HCT116 (cell line): ENCODE results near the gene RBMS1. TPM values are rescaled to one million over a fixed set of nuclear protein-coding genes. Genes with fewer than 3 reads are reported as not detected.

Experiments
- ATAC-seq: fragments of 200-7000 bp; cut with Tn5 transposase; 2 replicates; pipeline ENCODE4 v1.9.1; 2020; ENCODE audit warnings: mild to moderate bottlenecking, moderate library complexity
- BruUV-seq: library from RNA; stranded (reverse); fragments of 400-500 nt; replicated peaks from 2 replicates; lab custom pipeline; 2021; lab: Mats Ljungman, UMichigan
- CTCF ChIA-PET: fragments of 300-600 bp; sonication (Branson Sonifier 250); formaldehyde crosslinking; loops from one replicate; lab custom pipeline; 2021; ENCODE audit warnings: antibody characterized with exemption; lab: Charles Lee
- POLR2A ChIA-PET: fragments of 300-600, 350-600 bp; sonication (Branson Sonifier 250); formaldehyde crosslinking; loops from one replicate; lab custom pipeline; 2021; ENCODE audit warnings: antibody characterized with exemption; lab: Charles Lee
- RAD21 ChIA-PET, 2 experiments: fragments of 300-600 bp; sonication (Branson Sonifier 250); formaldehyde crosslinking; loops; one replicate each; lab custom pipeline; 2023; ENCODE audit warnings: low total read pairs in 2 of 2; ENCODE audit not compliant: uncharacterized antibody in 2 of 2, unreplicated experiment in 2 of 2, low non-redundant PET in 1 of 2; lab: Charles Lee
- DNase-seq: peaks from one replicate; pipeline ENCODE4 v3.0.0-alpha.2; 2010; ENCODE audit warnings: low read depth, low spot score
- H2AFZ ChIP-seq: fragments of 200-600 bp; shearing (Covaris generic), sonication (generic); 2 replicates; pipeline ENCODE4 v1.6.1; 2017; ENCODE audit warnings: low read depth, mixed run types, mixed read lengths, antibody characterized with exemption, low read length; ENCODE audit not compliant: poor library complexity, severe bottlenecking
- H3K27ac ChIP-seq: 2 replicates; pipeline ENCODE4 v1.5.1; 2012; ENCODE audit warnings: low read depth, low read length
- H3K27me3 ChIP-seq: fragments of 200-600 bp; sonication (generic); 2 replicates; pipeline ENCODE4 v1.6.1; 2016; ENCODE audit warnings: mixed run types, low read length, mixed read lengths; ENCODE audit not compliant: insufficient read depth
- H3K36me3 ChIP-seq, 2 experiments: fragments of 200-500 bp in 1 of 2; fragments of 200-600 bp in 1 of 2; sonication (Bioruptor generic) in 1 of 2; sonication (generic) in 1 of 2; 2 replicates each; pipeline versions ENCODE4 v1.5.1 to v1.6.1; 2014 to 2016; ENCODE audit warnings: low read length in 2 of 2, inconsistent platforms in 1 of 2, mixed read lengths in 1 of 2, mixed run types in 1 of 2; ENCODE audit not compliant: insufficient read depth in 2 of 2, control insufficient read depth in 1 of 2
- H3K4me1 ChIP-seq, 2 experiments: fragments of 200-600 bp in 1 of 2; sonication (generic) in 1 of 2; 2 replicates each; pipeline versions ENCODE4 v1.5.1 to v1.6.1; 2012 to 2017; ENCODE audit warnings: low read length in 2 of 2, inconsistent platforms in 1 of 2, mild to moderate bottlenecking in 1 of 2, mixed read lengths in 1 of 2, mixed run types in 1 of 2, moderate library complexity in 1 of 2; ENCODE audit not compliant: insufficient read depth in 2 of 2, control insufficient read depth in 1 of 2
- H3K4me2 ChIP-seq: fragments of 200-600 bp; sonication (generic); 2 replicates; pipeline ENCODE4 v1.6.1; 2017; ENCODE audit warnings: mixed run types, low read length, mixed read lengths
- H3K4me3 ChIP-seq, 2 experiments: fragments of 200-600 bp in 1 of 2; sonication (generic) in 1 of 2; replicated peaks in 1 of 2; 2 replicates each; pipeline ENCODE4 v1.5.1; 2011 to 2016; ENCODE audit warnings: low read length in 2 of 2, control low read depth in 1 of 2, low read depth in 1 of 2, mild to moderate bottlenecking in 1 of 2, mixed read lengths in 1 of 2, mixed run types in 1 of 2
- H3K79me2 ChIP-seq: fragments of 200-600 bp; sonication (generic); 2 replicates; pipeline ENCODE4 v1.6.1; 2017; ENCODE audit warnings: mild to moderate bottlenecking, mixed run types, low read length, moderate library complexity, mixed read lengths; ENCODE audit not compliant: insufficient read depth
- H3K9ac ChIP-seq: fragments of 200-600 bp; sonication (generic); 2 replicates; pipeline ENCODE4 v1.6.1; 2016; ENCODE audit warnings: low read length, mixed read lengths
- H3K9me2 ChIP-seq: fragments of 200-600 bp; sonication (generic), shearing (Covaris generic); 2 replicates; pipeline ENCODE4 v1.6.1; 2017; ENCODE audit warnings: mixed run types, mild to moderate bottlenecking, moderate library complexity; ENCODE audit not compliant: insufficient read depth
- H3K9me3 ChIP-seq, 2 experiments: fragments of 200-500 bp in 1 of 2; fragments of 200-600 bp in 1 of 2; sonication (Bioruptor generic) in 1 of 2; sonication (generic) in 1 of 2; 2 replicates each; pipeline ENCODE4 v1.6.1; 2014 to 2017; ENCODE audit warnings: low read length in 2 of 2, mixed read lengths in 2 of 2, inconsistent platforms in 1 of 2, low read depth in 1 of 2, mild to moderate bottlenecking in 1 of 2, mixed run types in 1 of 2, moderate library complexity in 1 of 2; ENCODE audit not compliant: control insufficient read depth in 1 of 2, insufficient read depth in 1 of 2
- H4K20me1 ChIP-seq: fragments of 200-600 bp; sonication (generic), shearing (Covaris generic); 2 replicates; pipeline ENCODE4 v1.6.1; 2017; ENCODE audit warnings: mixed run types, mild to moderate bottlenecking, moderate library complexity; ENCODE audit not compliant: insufficient read depth
- CEBPB ChIP-seq: IDR thresholded peaks from 2 replicates; pipeline ENCODE4 v1.6.1; 2012; ENCODE audit warnings: low read depth
- CTCF ChIP-seq, 3 experiments: fragments of 200-600 bp in 1 of 3; sonication (generic) in 1 of 3; IDR thresholded peaks in 2 of 3; conservative IDR thresholded peaks in 1 of 3; 2 replicates each; pipeline ENCODE4 v1.5.1; 2012 to 2017; ENCODE audit warnings: low read depth in 2 of 3, low read length in 2 of 3, antibody characterized with exemption in 1 of 3, borderline replicate concordance in 1 of 3, control low read depth in 1 of 3, mild to moderate bottlenecking in 1 of 3, mixed read lengths in 1 of 3, mixed run types in 1 of 3, moderate library complexity in 1 of 3; ENCODE audit not compliant: insufficient read depth in 1 of 3
- FOSL1 ChIP-seq: IDR thresholded peaks from 2 replicates; pipeline ENCODE4 v1.6.1; 2012; ENCODE audit warnings: low read depth
- MAX ChIP-seq: IDR thresholded peaks from 2 replicates; pipeline ENCODE4 v1.6.1; 2012
- POLR2AphosphoS5 ChIP-seq: IDR thresholded peaks from 2 replicates; pipeline ENCODE4 v1.6.1; 2011; ENCODE audit warnings: mild to moderate bottlenecking, low read depth, low read length, moderate library complexity
- REST ChIP-seq: IDR thresholded peaks from 2 replicates; pipeline ENCODE4 v1.6.1; 2012; ENCODE audit warnings: low read depth
- SP1 ChIP-seq: IDR thresholded peaks from 2 replicates; pipeline ENCODE4 v1.6.1; 2012; ENCODE audit warnings: low read depth
- intact Hi-C: fragments of 100-400 bp; cut with micrococcal nuclease; formaldehyde crosslinking; loops from 2 replicates; pipeline ENCODE4 v1.10.0; 2022
- total RNA-seq: library from RNA; stranded (reverse); gene quantifications from one replicate; pipeline ENCODE4 v1.2.1, GENCODE V29; 2021; ENCODE audit not compliant: unreplicated experiment

RBMS1 gene
- total RNA-seq, 1 experiment from 2014 or later, result 17.6 TPM

- no TSS peak for BruUV-seq
- TF ChIP-seq POLR2AphosphoS5, result no peak
- TF ChIP-seq REST, result no peak
- TF ChIP-seq CEBPB, result no peak
- TF ChIP-seq SP1, result no peak
- no peak for TF ChIP-seq FOSL1
- TF ChIP-seq, all 23 proteins: peak for 0
- no peak overlapping the region for H3K4me3 ChIP-seq
- H3K36me3 ChIP-seq, result no peaks in the 10 kb centered on the region
- H2AFZ ChIP-seq, result no peak overlapping the region
- H3K79me2 ChIP-seq, result no peaks in the 10 kb centered on the region
- intact Hi-C loops, result no loop called here
- H3K9me2 ChIP-seq, result no peaks in the 10 kb centered on the region
- H4K20me1 ChIP-seq, result no peaks in the 10 kb centered on the region
- H3K9ac ChIP-seq, result no peak overlapping the region
- no peak for DNase-seq
- RAD21 ChIA-PET, result no interaction called here
- CTCF ChIA-PET, result no interaction called here
- no peak for ATAC-seq
- POLR2A ChIA-PET, result no interaction called here
- H3K27ac ChIP-seq, result no peak overlapping the region
- peaks cover 0 to 4% of the 10 kb centered on the region in 2 experiments; a peak in 1 of 4 replicates for H3K4me1 ChIP-seq
- H3K27me3 ChIP-seq, result no peaks in the 10 kb centered on the region
- no peak overlapping the region for H3K4me2 ChIP-seq
- H3K9me3 ChIP-seq, result no peaks in the 10 kb centered on the region
Observed at GRCh38 chr2:160310118-160310828, 183.3 kb downstream of the RBMS1 start.

- H3K36me3 ChIP-seq, result no peaks in the 10 kb centered on the region
- no peak overlapping the region for H3K9ac ChIP-seq
- H3K27me3 ChIP-seq, result no peaks in the 10 kb centered on the region
- peaks cover 0 to 4% of the 10 kb centered on the region in 2 experiments; a peak in 1 of 4 replicates for H3K4me1 ChIP-seq
- H4K20me1 ChIP-seq, result no peaks in the 10 kb centered on the region
- no peaks in the 10 kb centered on the region for H3K79me2 ChIP-seq
- RAD21 ChIA-PET, result no interaction called here
- TF ChIP-seq MAX (no peak), CTCF (IDR thresholded peaks at IDR 0.05 in 2 of 3, conservative IDR thresholded peaks at IDR 0.05 in 1 of 3; ENCODE audit: borderline replicate concordance in 1 of 3, insufficient read depth in 1 of 3, low read depth in 2 of 3, low read length in 2 of 3) (no peak)
- no peak overlapping the region for H3K4me3 ChIP-seq
- CTCF ChIA-PET, result no interaction called here
- intact Hi-C loops, result no loop called here
- H3K9me2 ChIP-seq, result no peaks in the 10 kb centered on the region
- no peaks in the 10 kb centered on the region for H3K9me3 ChIP-seq
- no peak overlapping the region for H3K4me2 ChIP-seq
- POLR2A ChIA-PET, result no interaction called here
- no peak overlapping the region for H2AFZ ChIP-seq
- no TSS peak for BruUV-seq
- no peak for ATAC-seq
- no peak for DNase-seq
- no peak overlapping the region for H3K27ac ChIP-seq
Observed at GRCh38 chr2:160309585-160309984, 184.0 kb downstream of the RBMS1 start.
